H1 (cell line): ENCODE measurements around the gene ALPL. TPM values are rescaled to one million over a fixed set of nuclear protein-coding genes. Genes with fewer than 3 reads are reported as not detected.

ENCODE experiments used
- CTCF ChIA-PET: fragments of 300-600 bp; sonication (Branson Sonifier 250); formaldehyde crosslinking; loops from one replicate; lab custom pipeline; 2021; ENCODE audit not compliant: partially characterized antibody; lab: Charles Lee
- POLR2A ChIA-PET: fragments of 300-600 bp; sonication (Branson Sonifier 250); formaldehyde crosslinking; loops from one replicate; lab custom pipeline; 2021; ENCODE audit warnings: inconsistent platforms; ENCODE audit not compliant: partially characterized antibody; lab: Charles Lee
- DNase-seq, 2 experiments: peaks; one replicate each; pipeline versions ENCODE4 v3.0.0 to v3.0.0-alpha.2; 2010 to 2022; ENCODE audit warnings: low spot score in 2 of 2, low read depth in 1 of 2, mixed read lengths in 1 of 2
- FAIRE-seq: peaks from 2 replicates; lab custom pipeline; 2011; peaks lifted over from hg19 to GRCh38; lab: Jason Lieb, UNC
- H2AFZ ChIP-seq: 2 replicates; pipeline ENCODE4 v1.8.1; 2012; ENCODE audit warnings: low read length, inconsistent platforms
- H2AK5ac ChIP-seq: 2 replicates; pipeline ENCODE4 v1.6.1; 2013; ENCODE audit warnings: low read depth, low read length
- H2BK120ac ChIP-seq: replicated peaks from 2 replicates; pipeline ENCODE3; 2013; ENCODE audit warnings: low read depth, low read length, inconsistent platforms
- H2BK12ac ChIP-seq: 2 replicates; pipeline ENCODE4 v1.6.1; 2013; ENCODE audit warnings: low read depth, low read length
- H2BK15ac ChIP-seq: 2 replicates; pipeline ENCODE4 v1.6.1; 2013; ENCODE audit warnings: low read length
- H2BK20ac ChIP-seq: 2 replicates; pipeline ENCODE4 v1.6.1; 2013; ENCODE audit warnings: low read length
- H2BK5ac ChIP-seq: 2 replicates; pipeline ENCODE4 v1.6.1; 2013; ENCODE audit warnings: low read depth, low read length
- H3K14ac ChIP-seq: 2 replicates; pipeline ENCODE4 v1.6.1; 2013; ENCODE audit warnings: inconsistent platforms; ENCODE audit not compliant: insufficient read length
- H3K18ac ChIP-seq: 2 replicates; pipeline ENCODE4 v1.6.1; 2013; ENCODE audit warnings: low read length; ENCODE audit errors: extremely low read depth
- H3K23ac ChIP-seq: 2 replicates; pipeline ENCODE4 v1.6.1; 2013; ENCODE audit warnings: inconsistent platforms; ENCODE audit not compliant: insufficient read length
- H3K23me2 ChIP-seq: 2 replicates; pipeline ENCODE4 v1.6.1; 2013; ENCODE audit warnings: low read depth, low read length
- H3K27ac ChIP-seq: 2 replicates; pipeline ENCODE4 v1.6.1; 2011; ENCODE audit warnings: low read depth, low read length, inconsistent platforms
- H3K27me3 ChIP-seq, 4 experiments: replicated peaks in 1 of 4; 1 replicate in 1 of 4; 2 replicates in 3 of 4; pipeline versions ENCODE4 v1.6.1 to v1.8.1; 2011 to 2013; ENCODE audit warnings: low read length in 3 of 4, mild to moderate bottlenecking in 3 of 4, inconsistent platforms in 2 of 4, mixed read lengths in 2 of 4, moderate library complexity in 1 of 4; ENCODE audit not compliant: control insufficient read depth in 3 of 4, insufficient read depth in 3 of 4; ENCODE audit errors: extremely low read depth in 1 of 4
- H3K36me3 ChIP-seq, 4 experiments: 2 replicates each; pipeline versions ENCODE4 v1.6.1 to v1.8.1; 2011 to 2013; ENCODE audit warnings: mild to moderate bottlenecking in 4 of 4, low read length in 3 of 4, moderate library complexity in 2 of 4, control low read depth in 1 of 4, inconsistent platforms in 1 of 4; ENCODE audit not compliant: insufficient read depth in 4 of 4, control insufficient read depth in 2 of 4
- H3K4ac ChIP-seq: replicated peaks from 2 replicates; pipeline ENCODE3; 2013; ENCODE audit warnings: low read length, low read depth, mixed read lengths, inconsistent platforms; ENCODE audit not compliant: insufficient read length
- H3K4me1 ChIP-seq, 4 experiments: replicated peaks in 1 of 4; 1 replicate in 1 of 4; 2 replicates in 3 of 4; pipeline versions ENCODE4 v1.6.1 to v1.8.1; 2011 to 2013; ENCODE audit warnings: low read length in 3 of 4, inconsistent platforms in 2 of 4, mixed read lengths in 1 of 4; ENCODE audit not compliant: insufficient read depth in 4 of 4, control insufficient read depth in 3 of 4
- H3K4me2 ChIP-seq, 2 experiments: 2 replicates each; pipeline versions ENCODE4 v1.6.1 to v1.8.1; 2011 to 2013; ENCODE audit warnings: low read depth in 2 of 2, low read length in 2 of 2, control low read depth in 1 of 2, inconsistent platforms in 1 of 2, mild to moderate bottlenecking in 1 of 2; ENCODE audit not compliant: insufficient read depth in 1 of 2
- H3K4me3 ChIP-seq, 4 experiments: fragments of 200-600, 300-600 bp in 1 of 4; sonication (generic), shearing (Covaris generic), sonication (Bioruptor Twin) in 1 of 4; 2 replicates each; pipeline versions ENCODE4 v1.5.1 to v1.8.1; 2011 to 2016; ENCODE audit warnings: low read length in 4 of 4, low read depth in 3 of 4, control low read depth in 2 of 4, inconsistent platforms in 2 of 4, mild to moderate bottlenecking in 2 of 4, mixed read lengths in 1 of 4, moderate library complexity in 1 of 4; ENCODE audit not compliant: insufficient read depth in 2 of 4; ENCODE audit errors: extremely low read depth in 1 of 4
- H3K56ac ChIP-seq: replicated peaks from 2 replicates; pipeline ENCODE3; 2013; ENCODE audit warnings: low read depth, mild to moderate bottlenecking, mixed read lengths, low read length, inconsistent platforms; ENCODE audit not compliant: insufficient read length
- H3K79me1 ChIP-seq: 2 replicates; pipeline ENCODE4 v1.6.1; 2013; ENCODE audit warnings: low read depth, low read length, control low read depth
- H3K79me2 ChIP-seq, 2 experiments: 2 replicates each; pipeline versions ENCODE4 v1.6.1 to v1.8.1; 2012 to 2013; ENCODE audit warnings: low read length in 2 of 2, mild to moderate bottlenecking in 2 of 2, inconsistent platforms in 1 of 2; ENCODE audit not compliant: insufficient read depth in 2 of 2, control insufficient read depth in 1 of 2
- H3K9ac ChIP-seq, 4 experiments: replicated peaks in 1 of 4; 1 replicate in 1 of 4; 2 replicates in 3 of 4; pipeline versions ENCODE4 v1.6.1 to v1.8.1; 2011 to 2013; ENCODE audit warnings: low read depth in 3 of 4, low read length in 3 of 4, control low read depth in 2 of 4, mild to moderate bottlenecking in 2 of 4, moderate library complexity in 2 of 4, inconsistent platforms in 1 of 4; ENCODE audit errors: extremely low read depth in 1 of 4
- H3K9me3 ChIP-seq, 2 experiments: 2 replicates each; pipeline versions ENCODE4 v1.6.1 to v1.8.1; 2012 to 2013; ENCODE audit warnings: mild to moderate bottlenecking in 2 of 2, moderate library complexity in 2 of 2, control low read depth in 1 of 2, inconsistent platforms in 1 of 2, low read depth in 1 of 2, low read length in 1 of 2, mixed read lengths in 1 of 2; ENCODE audit not compliant: insufficient read depth in 2 of 2
- H4K20me1 ChIP-seq, 2 experiments: replicated peaks in 1 of 2; 2 replicates each; pipeline versions ENCODE3 to v1.8.1; 2011 to 2013; ENCODE audit warnings: inconsistent platforms in 2 of 2, low read length in 2 of 2, mild to moderate bottlenecking in 1 of 2; ENCODE audit not compliant: insufficient read depth in 2 of 2, control insufficient read depth in 1 of 2
- H4K5ac ChIP-seq: 2 replicates; pipeline ENCODE4 v1.6.1; 2013; ENCODE audit warnings: low read length, low read depth, mixed read lengths, inconsistent platforms; ENCODE audit not compliant: insufficient read length
- H4K8ac ChIP-seq: 2 replicates; pipeline ENCODE4 v1.8.0; 2013; ENCODE audit warnings: mild to moderate bottlenecking, moderate library complexity, low read length, inconsistent platforms; ENCODE audit not compliant: insufficient read depth; ENCODE audit errors: extremely low read depth
- H4K91ac ChIP-seq: replicated peaks from 2 replicates; pipeline ENCODE3; 2013; ENCODE audit warnings: low read length, mixed read lengths, inconsistent platforms; ENCODE audit not compliant: insufficient read length
- CBX5 ChIP-seq: fragments of 300-800, 300-1000 bp; sonication (generic); IDR thresholded peaks from 2 replicates; pipeline ENCODE4 v1.7.1; 2016; ENCODE audit warnings: antibody characterized with exemption, low read length, low read depth
- CTCF ChIP-seq, 3 experiments: IDR thresholded peaks; 1 replicate in 2 of 3; 2 replicates in 1 of 3; pipeline versions ENCODE4 v1.5.1 to v1.6.1; 2011; ENCODE audit warnings: low read length in 3 of 3, mild to moderate bottlenecking in 3 of 3, inconsistent platforms in 2 of 3, low read depth in 1 of 3, moderate library complexity in 1 of 3; ENCODE audit not compliant: insufficient read depth in 1 of 3; ENCODE audit errors: control extremely low read depth in 1 of 3
- SRF ChIP-seq: IDR thresholded peaks from 2 replicates; pipeline ENCODE4 v1.6.1; 2011; ENCODE audit warnings: mild to moderate bottlenecking, low read depth, low read length, moderate library complexity
- WGBS, 2 experiments: shearing (Covaris generic) in 1 of 2; methylation state at CpG; one replicate each; pipeline versions ENCODE4 v1.1.6 to v1.1.7; 2013 to 2015; ENCODE audit warnings: low lambda C conversion rate in 2 of 2, mixed read lengths in 2 of 2, inconsistent platforms in 1 of 2, low coverage in 1 of 2, missing lambda C conversion rate in 1 of 2; ENCODE audit not compliant: insufficient replicate concordance in 2 of 2, insufficient coverage in 1 of 2, insufficient read length in 1 of 2; ENCODE audit errors: extremely low coverage in 1 of 2, missing lambda C conversion rate in 1 of 2; 5-methylcytosine and 5-hydroxymethylcytosine counted together
- polyA plus RNA-seq, 7 experiments: library from polyadenylated mRNA; depleted of rRNA in 3 of 7; stranded (reverse) in 5 of 7; unstranded in 2 of 7; fragments of >200 nt in 5 of 7; fragments of 200-250 nt in 2 of 7; gene quantifications; 1 replicate in 5 of 7; 2 replicates in 1 of 7; 4 replicates in 1 of 7; pipeline versions ENCODE4 v1.2.1 to v1.2.3, GENCODE V29; 2011 to 2013; ENCODE audit warnings: missing spikeins in 2 of 7, mixed read lengths in 2 of 7
- total RNA-seq: library from RNA; stranded (reverse); fragmentation: NEBNext Ultra II Directional; extraction: Animal tissue kit (Norgen Biotek cat#: 25700); gene quantifications from 2 replicates; pipeline ENCODE4 v1.2.1, GENCODE V29; 2021

Gene ALPL
- total and polyA plus RNA-seq, 2 of the 8 experiments (the other 6 are each of a cell fraction or from before 2014, with no cell fraction given) = 175 to 362 TPM

GRCh38 chr1:21598417-21598816 lies 89.2 kb downstream of the ALPL start:
- Histone ChIP-seq H3K9me3 (no peaks in the 10 kb centered on the region), H2BK12ac (0 out of 2 replicates have a peak overlapping the region, but pooled peaks have one; percentile 27), H2AFZ (no peak overlapping the region), H4K8ac (no peak overlapping the region), H3K27ac (no peak overlapping the region), H3K27me3 (no peaks in the 10 kb centered on the region), H3K4ac (no peak overlapping the region), H3K36me3 (no peaks in the 10 kb centered on the region), H3K79me2 (no peaks in the 10 kb centered on the region), H3K4me1 (no peaks in the 10 kb centered on the region), H3K4me2 (no peak overlapping the region), H2AK5ac (no peak overlapping the region), H2BK15ac (no peak overlapping the region), H3K23ac (no peak overlapping the region), H3K18ac (no peak overlapping the region), H4K20me1 (peaks cover 0 to 1% of the 10 kb centered on the region in 2 experiments), H2BK5ac (no peak overlapping the region), H4K91ac (no peak overlapping the region), H4K5ac (no peak overlapping the region), H2BK20ac (no peak overlapping the region), H3K14ac (no peak overlapping the region), H2BK120ac (no peak overlapping the region), H3K4me3 (no peak overlapping the region), H3K56ac (no peak overlapping the region), H3K23me2 (no peaks in the 10 kb centered on the region), H3K79me1 (no peaks in the 10 kb centered on the region), H3K9ac (no peak overlapping the region; a peak in 1 of 7 replicates)
- WGBS, 2 experiments = 81% methylated on average over 7 of the region's 7 CpGs; no CpG with 5 or more reads in 1 of the 2 experiments
- DNase-seq (no peak), FAIRE-seq (no peak)
- TF ChIP-seq CTCF (IDR thresholded peaks at IDR 0.05; ENCODE audit: control extremely low read depth in 1 of 3, insufficient read depth in 1 of 3, low read depth in 1 of 3, low read length in 3 of 3) (peak in 1 of 3 experiments; percentile 3; a peak in 1 of 4 replicates), SRF (no peak), CBX5 (no peak)
- POLR2A ChIA-PET = interaction anchor here (1.1 kb wide), 1 partner anchor 37 kb away, joined by 4 read pairs; no protein-coding TSS in a partner anchor
- CTCF ChIA-PET = interaction anchor here (0.6 to 1.3 kb wide), 2 partner anchors 56 to 169 kb away, joined by 3 read pairs; no protein-coding TSS in a partner anchor
